Endometrial microvascular endothelial cells (primary cell): Measurements from ENCODE around the gene PTCD1. TPM values are rescaled to one million over a fixed set of nuclear protein-coding genes. Genes with fewer than 3 reads are reported as not detected.
"Not testable (repeated sequence)": the region's sequence is repeated elsewhere in the genome, so short reads cannot be mapped to it uniquely, and the experiment has no call there.

ENCODE experiments used
- in situ Hi-C: cut with HindIII; loops from 2 replicates; pipeline ENCODE4 v1.10.0; 2017; ENCODE audit warnings: low sequenced_read_pairs, low pct_unique_long_range_greater_than_20kb; ENCODE audit errors: inconsistent ontology term
- total RNA-seq: library from RNA; depleted of rRNA; stranded (reverse); fragments of >200 nt; gene quantifications from one replicate; pipeline ENCODE4 v1.2.3, GENCODE V29; 2015; ENCODE audit errors: inconsistent ontology term

PTCD1 gene
- total RNA-seq, 1 donor from 2014 or later: 3.0 TPM

DNA sequence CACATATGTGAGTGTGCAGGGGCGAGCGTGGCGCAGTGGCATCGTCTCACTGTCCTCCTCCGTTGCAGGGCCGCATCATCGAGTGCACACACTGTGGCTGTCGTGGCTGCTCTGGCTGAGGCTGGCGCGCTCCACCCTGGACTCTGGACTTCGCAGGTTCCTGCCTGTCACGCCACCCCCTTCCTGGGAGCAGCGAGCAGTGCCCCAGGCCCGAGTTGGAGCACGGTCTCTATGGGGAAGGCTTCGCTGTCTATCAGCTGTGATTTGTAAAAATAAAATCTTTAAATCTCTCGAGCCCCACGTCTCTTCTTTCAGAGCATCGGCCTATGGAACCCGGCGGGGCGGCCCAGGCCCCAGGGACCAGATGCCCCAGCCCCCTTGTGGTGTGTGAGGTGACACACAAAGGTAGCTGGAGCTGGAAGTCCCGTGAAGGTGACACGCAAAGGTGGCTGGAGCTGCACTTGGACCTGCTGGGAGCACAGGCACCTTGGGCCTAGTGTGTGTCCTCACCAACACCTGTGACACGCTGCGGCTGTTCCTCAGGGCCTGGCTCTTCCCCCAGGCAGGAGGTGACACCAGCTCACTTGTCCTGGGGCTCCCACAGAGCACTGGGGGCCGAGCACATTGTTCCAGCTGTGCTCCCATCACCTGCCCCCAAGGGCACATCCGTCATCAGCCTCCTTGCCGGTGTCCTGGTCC is 19.1 kb downstream of the PTCD1 start:
- in situ Hi-C loops: no loop called here

GRCh38 chr7:99418260-99418659 is 20.3 kb downstream of the PTCD1 start:
- in situ Hi-C loops: no loop called here

GRCh38 chr7:99415513-99416127 is 23.0 kb downstream of the PTCD1 start:
- in situ Hi-C loops: not testable (repeated sequence)

GRCh38 chr7:99410635-99411034 is 28.0 kb downstream of the PTCD1 start:
- in situ Hi-C loops: no loop called here

DNA sequence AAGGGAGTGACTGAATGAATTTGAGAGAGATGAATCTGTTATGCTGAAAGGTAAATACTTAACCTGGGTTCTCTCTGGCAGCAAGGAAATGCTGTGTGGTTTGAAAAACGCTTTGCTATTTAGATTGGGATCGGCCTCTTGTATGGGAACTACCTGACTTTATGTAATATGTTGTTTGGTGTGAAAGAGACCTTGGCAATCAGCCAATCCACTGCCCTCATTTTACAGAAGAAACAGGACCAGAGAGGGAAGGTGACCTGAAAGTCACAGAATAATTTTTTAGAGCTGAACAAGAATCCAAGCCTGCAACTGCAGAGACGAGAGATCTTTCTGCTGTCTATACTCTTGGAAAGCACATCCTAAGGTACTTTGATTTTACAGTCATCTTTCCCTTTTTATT is 28.8 kb downstream of the PTCD1 start:
- in situ Hi-C loops: no loop called here

GRCh38 chr7:99409192-99409572 is 29.4 kb downstream of the PTCD1 start:
- in situ Hi-C loops: no loop called here

DNA sequence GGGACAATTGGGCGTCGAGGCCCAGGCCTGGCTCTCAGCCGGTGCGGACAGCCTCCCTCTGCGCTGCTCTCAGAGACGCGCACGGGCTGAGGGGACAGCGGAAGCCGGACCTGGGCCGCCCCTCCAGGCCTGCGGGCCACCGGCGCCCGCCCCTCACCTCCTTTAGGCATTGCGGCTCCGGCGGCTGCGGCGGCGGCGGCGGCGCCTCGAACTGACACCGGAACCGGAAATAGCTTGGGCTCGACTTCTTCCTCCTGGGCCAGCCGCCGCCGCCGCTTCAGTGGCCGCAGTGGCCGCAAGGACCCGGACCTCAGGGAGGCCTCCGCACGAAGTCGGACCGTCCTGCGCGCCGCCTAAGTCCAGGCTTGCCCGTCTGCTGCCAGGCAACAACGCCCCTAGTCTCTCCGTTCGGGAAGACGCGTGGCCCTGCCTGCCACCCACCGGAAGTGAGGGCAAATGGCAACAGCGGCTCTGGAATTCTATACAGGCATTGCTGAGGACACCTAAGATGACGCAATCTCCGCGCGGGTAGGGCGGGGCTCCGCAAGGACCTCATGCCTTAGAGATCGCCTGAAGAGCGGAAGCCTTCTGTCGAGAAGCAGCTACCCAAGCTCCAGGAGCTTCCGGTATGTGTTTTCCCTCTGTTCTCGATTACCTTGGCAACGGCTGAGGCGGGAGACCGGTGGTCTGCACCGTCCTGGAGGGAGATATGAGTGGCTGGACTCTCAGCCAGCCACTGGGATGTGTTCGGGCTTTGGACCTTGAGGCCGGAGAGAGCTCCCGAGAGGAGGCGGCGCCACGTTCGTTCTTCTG is 30.0 kb downstream of the PTCD1 start, which contains the start of the genes BUD31 and PDAP1:
TSS of gene BUD31 (plus strand) at position 591 of the 813 bp plus-strand sequence. CDS start 2,124 bp downstream, outside the sequence.
TSS of gene PDAP1 (minus strand) at position 219 of the 813 bp plus-strand sequence. CDS start at position 170, 49 bp downstream.
- in situ Hi-C loops: no loop called here

DNA sequence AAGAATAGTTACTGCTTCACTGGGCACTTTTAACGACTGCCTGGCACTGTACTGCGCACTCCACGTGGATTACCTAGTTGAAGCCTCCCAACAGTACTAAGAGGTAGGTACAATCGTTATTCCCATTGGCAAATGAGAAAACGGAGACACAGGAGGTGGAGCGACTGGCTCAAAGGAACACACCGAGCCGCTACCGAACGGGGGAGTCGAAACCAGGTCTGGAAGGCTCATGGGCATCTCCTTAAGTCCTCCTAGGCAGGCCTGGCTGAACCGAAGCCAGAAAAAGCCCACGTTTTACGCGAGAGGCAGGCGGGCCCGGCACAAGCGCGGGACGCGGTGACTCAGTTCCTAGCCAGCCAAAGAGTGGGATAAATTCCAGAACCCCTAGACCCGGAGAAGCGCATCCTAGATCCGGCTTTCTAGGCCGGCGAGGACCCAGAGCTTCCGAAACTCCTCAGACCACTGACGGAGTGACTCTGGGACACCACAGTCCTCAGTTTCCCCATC is 30.7 kb downstream of the PTCD1 start:
- in situ Hi-C loops: no loop called here

- in situ Hi-C loops: no loop called here
Observed at GRCh38 chr7:99406557-99406956, 32.0 kb downstream of the PTCD1 start.

- in situ Hi-C loops: no loop called here
Observed at GRCh38 chr7:99404977-99405320, 33.6 kb downstream of the PTCD1 start.

DNA sequence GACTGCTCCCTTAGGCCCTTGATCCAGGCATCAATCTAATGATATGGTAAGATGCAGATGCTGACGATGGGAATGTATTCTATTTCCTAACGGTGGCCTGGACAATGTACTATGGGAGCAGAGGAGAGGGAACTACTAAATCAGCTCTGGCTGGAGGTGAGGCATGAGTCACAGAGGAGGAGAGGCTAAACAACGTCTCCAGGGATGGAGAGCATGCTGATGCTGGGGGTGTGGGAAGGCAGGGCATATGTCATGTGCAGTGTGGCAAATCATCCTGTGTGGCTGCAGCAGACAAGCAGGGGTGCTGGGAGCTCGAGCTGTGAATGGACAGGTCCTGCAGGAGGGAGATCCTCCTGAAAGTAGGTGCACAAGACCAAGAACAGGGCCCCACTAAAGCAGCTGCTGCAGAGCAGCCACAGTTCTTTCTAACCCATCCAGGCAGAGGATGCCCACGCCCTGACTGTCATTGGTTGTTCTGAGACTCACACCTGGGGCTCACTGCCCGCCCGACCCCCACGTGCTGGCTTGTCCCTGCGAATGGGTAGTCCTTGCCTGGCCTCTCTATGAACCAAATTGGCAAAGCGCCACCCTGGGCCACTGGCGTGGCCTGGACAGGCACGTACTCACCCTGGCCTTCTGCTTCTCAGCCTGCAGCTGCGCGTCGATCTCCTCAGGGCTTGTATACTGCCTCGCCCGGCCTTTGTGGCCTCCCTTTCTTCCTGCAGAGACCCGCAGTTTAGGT is 34.2 kb downstream of the PTCD1 start:
- in situ Hi-C loops: no loop called here

DNA sequence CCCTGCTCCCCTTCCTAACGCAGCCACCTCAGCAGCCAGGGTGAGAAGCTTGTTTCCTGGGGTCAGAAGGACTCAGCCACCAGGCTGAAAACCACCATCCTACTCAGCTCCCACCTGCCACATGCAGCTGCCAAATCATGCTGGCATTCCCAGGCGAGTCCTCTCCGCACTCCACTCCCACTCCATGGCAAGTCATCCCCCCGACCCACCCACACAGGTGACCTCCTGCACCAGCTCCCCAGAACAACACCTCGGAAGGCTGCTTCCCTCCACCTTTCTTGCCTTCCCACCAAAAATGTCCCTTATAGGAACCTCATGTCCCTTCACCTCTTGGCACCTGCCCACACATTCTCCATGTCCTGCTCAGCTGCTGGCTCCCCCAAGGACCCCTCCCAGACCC is 34.8 kb downstream of the PTCD1 start:
- in situ Hi-C loops: no loop called here

DNA sequence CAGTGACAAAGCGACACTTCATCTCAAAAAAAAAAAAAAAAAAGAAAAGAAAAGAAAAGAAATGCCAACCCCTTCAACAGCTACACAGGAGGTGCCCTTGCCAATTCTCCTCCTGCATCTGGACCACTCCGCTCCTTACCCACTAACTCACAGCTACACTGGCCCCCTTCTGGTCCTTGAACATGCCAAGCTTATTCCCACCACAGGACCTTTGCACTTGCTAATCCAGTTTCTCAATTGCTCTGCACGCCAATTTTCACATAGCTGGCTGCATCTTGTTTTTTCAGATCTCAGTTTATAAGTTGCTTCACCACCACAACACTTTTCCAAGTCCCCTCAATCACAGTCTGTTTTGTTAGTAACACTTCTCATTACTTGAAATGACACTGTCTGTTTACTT is 35.7 kb downstream of the PTCD1 start:
- in situ Hi-C loops: no loop called here

DNA sequence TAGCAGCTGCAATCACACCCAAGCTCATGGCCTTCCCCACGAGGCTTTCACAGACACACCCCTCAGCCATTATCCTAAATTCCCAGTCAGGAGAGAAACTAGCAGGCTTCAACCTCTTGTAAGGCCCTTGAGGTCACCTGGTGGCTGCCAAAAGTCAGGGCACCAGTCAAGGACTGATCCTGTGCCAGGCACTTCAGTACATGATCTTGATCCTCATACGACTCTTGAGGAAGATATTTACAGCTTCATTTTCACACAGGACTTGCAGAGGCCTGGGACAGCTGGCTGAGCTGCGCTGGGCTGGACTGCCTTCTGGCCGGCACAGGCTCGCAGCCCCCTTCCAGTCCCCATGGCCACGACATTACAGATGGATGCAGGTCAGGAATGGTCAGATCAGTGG is 39.0 kb downstream of the PTCD1 start:
- in situ Hi-C loops: no loop called here

DNA sequence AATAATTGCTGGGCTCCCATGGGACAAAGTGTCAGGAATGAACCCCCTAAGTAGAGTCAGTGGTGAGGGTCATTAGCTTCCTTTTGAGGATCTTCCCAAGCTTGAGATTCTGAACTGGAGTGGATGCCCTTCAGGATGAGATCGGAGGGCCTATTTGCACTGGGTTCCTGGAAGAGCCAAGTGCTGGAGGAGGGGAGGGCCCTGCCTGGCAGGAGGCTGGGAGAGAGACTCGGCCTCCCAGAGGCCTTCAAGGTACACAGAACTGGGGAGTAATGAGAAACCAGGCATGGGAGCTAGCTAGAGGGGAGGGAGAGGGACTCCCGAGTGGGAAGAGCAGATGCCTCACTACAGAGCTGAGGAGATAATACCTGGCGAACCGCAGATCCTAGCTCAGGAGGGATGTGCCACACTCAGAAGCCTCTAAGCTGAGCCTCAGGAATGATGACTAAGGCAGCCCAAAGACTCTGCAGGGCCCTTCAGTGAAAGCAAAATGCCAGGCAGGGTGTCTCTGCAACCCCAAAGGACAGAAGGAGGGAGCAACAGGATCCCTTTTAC is 39.6 kb downstream of the PTCD1 start:
- in situ Hi-C loops: no loop called here

- in situ Hi-C loops: no loop called here
Observed at GRCh38 chr7:99397297-99397983, 41.2 kb downstream of the PTCD1 start.

DNA sequence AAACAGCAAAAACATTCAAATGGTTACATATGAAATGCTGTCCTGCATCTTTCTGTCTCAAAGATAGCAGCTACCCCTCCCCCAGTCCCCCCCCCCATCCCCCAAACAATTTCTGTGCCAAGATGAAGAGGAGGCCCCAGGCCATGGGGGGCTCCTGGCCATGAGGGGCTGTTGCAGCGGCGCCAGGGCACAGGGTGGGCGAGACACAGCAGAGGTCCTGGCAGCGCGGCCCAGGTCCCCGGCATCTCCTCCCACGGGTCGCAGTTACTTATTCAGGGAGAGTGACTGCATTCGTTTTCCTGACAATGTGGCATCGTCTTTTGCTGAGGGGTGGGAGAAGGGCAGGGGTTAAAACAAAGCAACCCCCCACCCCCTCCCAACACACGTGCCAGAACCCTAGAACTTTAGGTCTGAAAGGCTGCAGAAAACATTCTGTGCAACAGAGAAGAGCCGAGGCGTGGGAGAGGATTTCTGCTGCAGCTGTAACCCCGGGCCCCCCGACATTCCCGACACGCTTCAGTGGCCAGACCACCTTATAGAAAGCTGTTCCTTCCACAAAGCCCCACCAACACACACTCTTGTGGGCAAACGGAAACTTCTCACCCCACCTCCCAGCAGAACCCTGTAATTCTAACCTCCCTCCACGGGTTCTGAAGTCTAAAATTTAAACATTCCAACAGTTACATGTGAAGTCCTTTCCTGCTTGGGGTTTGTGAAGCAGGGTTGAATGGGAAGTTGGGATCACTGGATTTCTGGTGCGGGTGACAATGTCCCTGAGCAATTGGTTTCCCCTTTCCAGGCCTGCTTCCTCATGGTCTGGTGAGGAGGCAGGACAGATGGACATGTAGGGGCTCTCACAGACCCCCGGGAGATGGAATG is 41.9 kb downstream of the PTCD1 start:
- in situ Hi-C loops: no loop called here
